Measurements from ENCODE around the gene CCDC88A.
A peak's percentile ranks its signal among the peaks of the same experiment; 100 is the strongest.

Gene CCDC88A

GRCh38 chr2:55428258-55428657 lies 8.6 kb upstream of the CCDC88A start:
- Histone ChIP-seq H2AFZ (ENCODE audit: low read length) (no peak overlapping the region), H3K4me1 (ENCODE audit: insufficient read depth, low read length, severe bottlenecking) (peaks cover 44% of the 10 kb centered on the region), H3K79me2 (ENCODE audit: insufficient read depth, low read length) (no peaks in the 10 kb centered on the region), H3K36me3 (ENCODE audit: insufficient read depth, low read length) (no peaks in the 10 kb centered on the region), H3K4me3 (ENCODE audit: low read depth, low read length, poor library complexity, severe bottlenecking) (no peak overlapping the region), H3K4me2 (ENCODE audit: low read length) (no peak overlapping the region), H4K20me1 (ENCODE audit: insufficient read depth, low read length) (no peaks in the 10 kb centered on the region), H3F3A (ENCODE audit: insufficient read depth, low read length) (no peaks in the 10 kb centered on the region), H3K9ac (ENCODE audit: low read length) (no peak overlapping the region), H3K9me2 (ENCODE audit: low read depth, low read length) (no peaks in the 10 kb centered on the region), H3K27me3 (ENCODE audit: insufficient read depth, low read length) (no peaks in the 10 kb centered on the region), H3K27ac (ENCODE audit: low read depth, low read length, poor library complexity, severe bottlenecking) (no peak overlapping the region), H3K9me3 (ENCODE audit: low read length) (no peaks in the 10 kb centered on the region)
- no peak for TF ChIP-seq EZH2 (IDR thresholded peaks at IDR 0.05; ENCODE audit: borderline replicate concordance, low read length)
- TF ChIP-seq, protein P1, sequence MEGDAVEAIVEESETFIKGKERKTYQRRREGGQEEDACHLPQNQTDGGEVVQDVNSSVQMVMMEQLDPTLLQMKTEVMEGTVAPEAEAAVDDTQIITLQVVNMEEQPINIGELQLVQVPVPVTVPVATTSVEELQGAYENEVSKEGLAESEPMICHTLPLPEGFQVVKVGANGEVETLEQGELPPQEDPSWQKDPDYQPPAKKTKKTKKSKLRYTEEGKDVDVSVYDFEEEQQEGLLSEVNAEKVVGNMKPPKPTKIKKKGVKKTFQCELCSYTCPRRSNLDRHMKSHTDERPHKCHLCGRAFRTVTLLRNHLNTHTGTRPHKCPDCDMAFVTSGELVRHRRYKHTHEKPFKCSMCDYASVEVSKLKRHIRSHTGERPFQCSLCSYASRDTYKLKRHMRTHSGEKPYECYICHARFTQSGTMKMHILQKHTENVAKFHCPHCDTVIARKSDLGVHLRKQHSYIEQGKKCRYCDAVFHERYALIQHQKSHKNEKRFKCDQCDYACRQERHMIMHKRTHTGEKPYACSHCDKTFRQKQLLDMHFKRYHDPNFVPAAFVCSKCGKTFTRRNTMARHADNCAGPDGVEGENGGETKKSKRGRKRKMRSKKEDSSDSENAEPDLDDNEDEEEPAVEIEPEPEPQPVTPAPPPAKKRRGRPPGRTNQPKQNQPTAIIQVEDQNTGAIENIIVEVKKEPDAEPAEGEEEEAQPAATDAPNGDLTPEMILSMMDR (IDR thresholded peaks at IDR 0.05; ENCODE audit: low read length) = no peak

DNA sequence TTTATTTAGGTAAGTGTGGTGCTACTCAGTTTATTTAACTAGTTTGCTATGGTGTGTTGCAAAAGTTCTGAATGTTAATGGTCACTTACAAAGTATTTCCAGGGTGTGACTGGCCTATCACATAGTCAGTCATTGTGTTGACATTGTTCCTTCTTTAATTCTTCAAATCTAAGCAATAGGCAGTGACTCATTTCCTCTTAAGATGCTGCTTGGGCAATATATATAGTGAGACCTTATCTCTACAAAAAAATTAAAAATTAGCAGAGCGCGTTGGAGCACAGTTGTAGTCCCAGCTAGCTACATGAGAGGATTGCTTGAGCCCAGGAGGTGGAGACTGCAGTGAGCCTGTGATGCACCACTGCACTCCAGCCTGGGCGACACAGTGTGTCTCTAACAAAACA lies 5.8 kb upstream of the CCDC88A start:
- peaks cover 56% of the 10 kb centered on the region for H3K4me1 ChIP-seq (ENCODE audit: insufficient read depth, low read length, severe bottlenecking)
- no peaks in the 10 kb centered on the region for H3K9me3 ChIP-seq (ENCODE audit: low read length)
- H3K27me3 ChIP-seq (ENCODE audit: insufficient read depth, low read length) = no peaks in the 10 kb centered on the region
- no peaks in the 10 kb centered on the region for H3K9me2 ChIP-seq (ENCODE audit: low read depth, low read length)
- no peaks in the 10 kb centered on the region for H4K20me1 ChIP-seq (ENCODE audit: insufficient read depth, low read length)
- H3F3A ChIP-seq (ENCODE audit: insufficient read depth, low read length) = no peaks in the 10 kb centered on the region
- peaks cover 6% of the 10 kb centered on the region for H3K79me2 ChIP-seq (ENCODE audit: insufficient read depth, low read length)
- H3K9ac ChIP-seq (ENCODE audit: low read length) = peak overlapping the region; percentile 36
- peak overlapping the region; percentile 58 for H3K27ac ChIP-seq (ENCODE audit: low read depth, low read length, poor library complexity, severe bottlenecking)
- H3K4me2 ChIP-seq (ENCODE audit: low read length) = peak overlapping the region; percentile 72
- H2AFZ ChIP-seq (ENCODE audit: low read length) = peak overlapping the region; percentile 85
- H3K36me3 ChIP-seq (ENCODE audit: insufficient read depth, low read length) = no peaks in the 10 kb centered on the region
- peak overlapping the region; percentile 48 for H3K4me3 ChIP-seq (ENCODE audit: low read depth, low read length, poor library complexity, severe bottlenecking)
- no peak for TF ChIP-seq EZH2 (IDR thresholded peaks at IDR 0.05; ENCODE audit: borderline replicate concordance, low read length)
- TF ChIP-seq, protein P1 (IDR thresholded peaks at IDR 0.05; ENCODE audit: low read length) = 0 out of 2 replicates have a peak, but pooled peaks have one; percentile 7

DNA sequence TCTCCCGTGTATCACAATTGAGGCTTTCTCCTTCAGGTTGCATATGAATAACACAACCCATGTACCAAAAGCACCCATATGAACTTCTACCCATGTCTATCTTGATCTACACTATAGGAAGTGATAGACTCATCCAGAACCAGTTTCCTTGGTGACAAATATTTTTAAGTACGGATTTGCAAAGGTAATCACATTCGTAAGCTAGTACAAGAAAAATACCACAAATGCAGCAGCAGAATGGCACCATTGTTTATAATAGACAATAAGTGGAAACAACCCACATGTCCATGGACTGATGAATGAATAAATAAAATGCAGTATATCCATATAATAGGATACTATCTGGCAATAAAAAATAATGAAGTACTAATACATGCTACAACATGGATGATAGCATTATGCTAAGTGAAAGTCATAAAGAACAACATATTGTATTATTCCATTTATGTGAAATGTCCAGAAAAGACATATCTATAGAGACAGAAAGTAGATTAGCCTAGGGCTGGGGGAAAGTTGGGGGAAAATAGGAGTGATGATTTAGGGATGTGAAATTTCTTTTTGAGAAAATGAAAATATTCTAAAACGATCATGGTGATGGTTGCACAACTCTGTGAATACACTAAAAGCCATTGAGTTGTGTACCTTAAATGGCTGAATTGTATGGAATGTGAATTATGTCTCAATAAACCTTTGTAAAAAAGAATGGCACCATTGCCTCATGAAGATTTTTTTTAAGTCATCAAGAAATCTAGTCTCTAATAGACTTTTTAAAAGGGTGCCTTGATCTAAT lies 3.4 kb upstream of the CCDC88A start:
- H3K9ac ChIP-seq (ENCODE audit: low read length) = no peak overlapping the region
- no peaks in the 10 kb centered on the region for H3K27me3 ChIP-seq (ENCODE audit: insufficient read depth, low read length)
- H3K9me3 ChIP-seq (ENCODE audit: low read length) = no peaks in the 10 kb centered on the region
- H3K4me3 ChIP-seq (ENCODE audit: low read depth, low read length, poor library complexity, severe bottlenecking) = no peak overlapping the region
- H3K36me3 ChIP-seq (ENCODE audit: insufficient read depth, low read length) = no peaks in the 10 kb centered on the region
- peaks cover 25% of the 10 kb centered on the region for H3K79me2 ChIP-seq (ENCODE audit: insufficient read depth, low read length)
- no peaks in the 10 kb centered on the region for H3F3A ChIP-seq (ENCODE audit: insufficient read depth, low read length)
- TF ChIP-seq, protein P1 (IDR thresholded peaks at IDR 0.05; ENCODE audit: low read length) = no peak
- no peak for TF ChIP-seq EZH2 (IDR thresholded peaks at IDR 0.05; ENCODE audit: borderline replicate concordance, low read length)
- no peak overlapping the region for H2AFZ ChIP-seq (ENCODE audit: low read length)
- no peaks in the 10 kb centered on the region for H4K20me1 ChIP-seq (ENCODE audit: insufficient read depth, low read length)
- H3K4me1 ChIP-seq (ENCODE audit: insufficient read depth, low read length, severe bottlenecking) = peaks cover 52% of the 10 kb centered on the region
- H3K27ac ChIP-seq (ENCODE audit: low read depth, low read length, poor library complexity, severe bottlenecking) = peak overlapping the region; percentile 78
- H3K9me2 ChIP-seq (ENCODE audit: low read depth, low read length) = no peaks in the 10 kb centered on the region
- H3K4me2 ChIP-seq (ENCODE audit: low read length) = no peak overlapping the region; the same call in 1 of the 2 replicates
